Fibroblast of skin of back (primary cell): Measurements from ENCODE around the gene FARSB.
A peak's percentile ranks its signal among the peaks of the same experiment; 100 is the strongest.

Source experiments
- DNase-seq: peaks from one replicate; pipeline ENCODE4 v3.0.0-alpha.2; 2013

The FARSB gene

DNA sequence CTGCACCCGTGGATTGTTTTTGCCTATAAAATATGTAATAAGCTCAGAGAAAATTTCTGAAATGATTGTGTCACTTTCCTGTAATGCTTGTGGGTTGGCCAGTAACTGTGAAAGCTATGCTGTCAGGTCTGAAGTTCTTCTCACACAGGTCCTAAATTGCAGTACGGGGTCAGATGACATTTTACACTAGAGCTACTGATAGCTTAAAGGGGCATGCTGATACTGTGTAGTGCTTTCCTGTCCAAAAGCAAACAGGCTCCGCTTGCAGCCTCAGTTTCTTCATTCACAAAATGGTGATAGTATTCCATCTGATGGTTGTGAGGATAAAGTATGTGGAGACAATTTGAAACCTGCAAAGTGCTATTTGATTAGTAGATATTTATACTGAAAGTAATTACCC is 7.6 kb upstream of the FARSB start:
- no peak for DNase-seq

DNA sequence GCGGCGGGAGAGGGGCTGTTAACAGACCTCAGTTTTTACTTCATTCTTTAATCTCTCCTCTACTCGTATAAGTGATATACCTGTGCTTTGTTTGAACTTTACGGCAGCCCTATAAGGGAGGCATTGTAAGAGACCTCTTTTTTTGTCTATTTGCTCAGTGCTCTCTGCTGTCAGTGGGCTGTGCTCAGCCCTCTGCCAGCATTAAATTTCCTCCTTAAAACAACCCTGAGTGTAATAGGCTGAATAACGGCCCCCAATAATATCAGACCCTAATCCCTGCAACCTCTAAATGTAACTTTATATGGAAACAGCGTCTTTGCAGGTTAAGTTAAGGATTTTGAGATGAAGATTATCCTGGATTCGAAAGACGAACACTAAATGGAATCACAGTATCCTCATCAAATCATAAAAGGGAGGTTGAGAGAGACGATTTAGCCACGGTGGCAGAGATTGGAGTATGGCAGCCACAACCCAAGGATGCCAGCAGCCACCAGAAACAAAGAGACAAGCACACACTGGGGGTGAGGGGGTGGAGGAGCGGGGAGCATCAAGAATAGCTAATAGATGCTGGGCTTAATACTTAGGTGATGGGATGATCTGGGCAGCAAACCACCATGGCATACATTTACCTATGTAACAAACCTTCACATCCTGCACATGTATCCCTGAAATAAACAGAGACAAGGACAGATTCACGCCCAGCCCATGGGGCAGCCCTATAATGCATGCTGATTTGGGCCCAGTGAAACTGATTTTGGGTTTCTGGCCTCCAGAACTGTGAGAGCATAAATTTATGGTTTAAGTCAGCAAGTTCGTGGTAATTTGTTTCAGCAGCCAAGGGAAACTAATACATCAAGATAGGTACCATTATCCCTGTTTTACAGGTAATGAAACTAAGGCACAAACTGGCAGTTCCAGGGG is 894 bp upstream of the FARSB start:
- DNase-seq = no peak

DNA sequence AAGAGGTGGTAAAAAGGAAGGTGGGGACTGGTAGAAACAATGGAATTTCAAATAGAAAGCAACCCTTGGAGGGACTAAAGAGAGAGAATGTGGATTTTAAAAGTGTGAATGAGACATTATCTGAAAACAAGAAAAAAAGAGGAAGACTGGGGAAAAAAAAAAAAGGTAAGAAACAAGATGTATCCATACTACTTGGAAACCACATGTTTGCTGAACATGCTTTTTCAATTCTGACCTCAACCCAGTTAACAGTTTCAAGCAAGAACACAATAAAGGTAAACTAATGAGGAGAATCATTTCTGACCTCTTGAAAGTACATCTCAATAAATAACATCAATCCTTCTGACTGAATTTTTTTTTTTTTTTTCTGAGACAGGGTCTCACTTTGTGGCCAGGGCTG is 2.6 kb downstream of the FARSB start:
- no peak for DNase-seq

DNA sequence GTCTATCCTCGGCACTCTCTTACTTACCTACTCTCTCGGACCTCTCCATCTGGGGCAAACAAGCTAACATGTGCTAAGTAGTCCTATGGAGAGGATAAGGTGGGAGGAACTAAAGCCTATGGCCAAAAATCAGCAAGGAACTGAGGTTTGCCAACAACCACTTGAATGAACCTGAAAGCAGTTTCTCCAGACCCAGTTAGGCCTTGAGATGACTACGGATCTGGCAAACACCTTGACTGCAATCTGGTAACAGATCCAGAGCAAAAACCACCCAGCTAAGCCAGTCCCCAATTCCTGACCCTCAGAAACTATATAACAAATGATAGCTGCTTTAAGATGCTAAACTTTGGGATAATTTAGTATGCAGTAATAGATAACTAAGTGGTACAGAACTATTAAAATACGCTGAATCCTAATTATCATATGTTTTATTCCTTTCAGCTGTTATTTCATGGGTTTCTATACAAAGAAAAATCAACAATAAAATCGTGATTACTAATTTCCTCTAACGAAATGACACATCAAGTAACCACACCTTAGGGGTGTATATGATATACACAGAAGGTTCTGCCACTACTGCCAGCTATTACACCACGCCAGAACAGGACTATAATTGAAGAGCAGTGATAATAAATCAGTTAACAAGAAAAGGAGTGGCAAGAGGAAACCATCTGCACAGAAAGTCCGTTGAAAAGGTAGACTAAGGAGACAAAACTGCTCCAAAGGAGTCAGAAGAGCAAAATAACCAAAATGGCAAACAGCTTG is 3.2 kb downstream of the FARSB start:
- no peak for DNase-seq

DNA sequence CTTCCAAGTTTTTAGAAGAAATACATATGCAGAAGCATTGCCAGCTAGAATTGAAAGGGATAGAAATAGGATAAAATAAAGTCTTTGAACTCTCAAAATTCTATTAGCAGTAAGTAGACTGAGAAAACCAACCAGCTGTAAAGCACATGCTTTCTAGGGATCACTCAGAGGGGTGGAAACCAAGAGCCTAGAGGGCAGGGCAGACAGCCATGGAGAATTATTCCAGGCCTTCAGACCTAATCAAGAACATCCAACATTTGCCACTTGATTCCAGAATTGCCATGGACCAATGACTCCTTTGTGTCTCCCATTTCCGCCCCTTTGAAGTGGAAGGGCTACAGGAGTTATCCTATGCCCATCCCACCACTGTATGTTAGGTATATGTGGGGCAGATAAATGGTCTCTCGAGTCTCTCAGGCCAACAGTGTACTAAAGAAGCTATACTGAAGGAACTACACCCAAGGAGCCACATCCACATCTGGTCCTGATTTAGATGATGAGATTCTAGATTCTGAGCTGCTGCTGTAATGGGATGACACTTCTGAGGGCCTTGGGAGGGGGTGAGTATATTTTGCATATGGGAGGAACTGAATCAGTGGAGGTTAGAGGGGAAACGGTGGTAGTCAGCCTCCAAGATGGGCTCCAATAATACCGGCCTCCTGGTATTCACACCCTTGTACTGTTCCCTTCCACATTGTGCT is 4.0 kb downstream of the FARSB start:
- DNase-seq = peak; percentile 39

DNA sequence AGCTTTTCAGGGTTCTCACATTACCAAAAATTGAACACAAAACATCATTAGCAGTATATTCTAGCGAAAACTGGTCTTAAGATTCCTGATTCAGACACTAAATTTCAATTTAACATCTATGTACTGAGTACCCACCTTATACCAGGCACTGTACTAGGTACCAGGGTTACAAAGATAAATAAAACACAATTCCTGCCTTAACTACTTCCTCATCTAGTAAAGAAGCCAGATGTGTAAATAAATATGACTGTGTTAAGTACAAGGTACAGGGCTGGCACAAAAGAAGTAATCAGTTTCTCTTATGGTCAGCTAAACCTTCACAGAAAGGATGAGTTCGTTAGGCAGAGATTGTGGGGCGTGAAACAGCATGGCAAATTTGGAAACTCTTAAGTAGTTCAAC is 6.1 kb downstream of the FARSB start:
- no peak for DNase-seq

DNA sequence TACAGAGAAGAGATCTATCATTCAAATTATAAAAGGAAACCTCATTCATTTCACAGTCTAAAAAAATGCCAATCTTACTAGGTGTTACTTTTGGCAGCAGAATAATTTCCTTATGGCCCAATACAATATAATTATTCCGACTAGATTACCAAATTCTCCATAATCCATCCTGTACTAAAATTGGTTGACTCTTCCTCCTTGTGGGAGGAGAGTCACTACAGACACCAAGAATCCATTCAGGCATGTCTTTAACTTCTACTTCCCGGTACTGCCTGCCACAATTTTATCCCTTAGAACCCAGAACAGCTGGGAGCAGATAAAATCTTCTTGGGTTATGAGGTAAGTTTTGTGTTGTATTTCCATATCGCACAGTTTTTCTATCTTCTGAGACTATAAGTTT is 9.9 kb downstream of the FARSB start:
- DNase-seq = no peak

DNA sequence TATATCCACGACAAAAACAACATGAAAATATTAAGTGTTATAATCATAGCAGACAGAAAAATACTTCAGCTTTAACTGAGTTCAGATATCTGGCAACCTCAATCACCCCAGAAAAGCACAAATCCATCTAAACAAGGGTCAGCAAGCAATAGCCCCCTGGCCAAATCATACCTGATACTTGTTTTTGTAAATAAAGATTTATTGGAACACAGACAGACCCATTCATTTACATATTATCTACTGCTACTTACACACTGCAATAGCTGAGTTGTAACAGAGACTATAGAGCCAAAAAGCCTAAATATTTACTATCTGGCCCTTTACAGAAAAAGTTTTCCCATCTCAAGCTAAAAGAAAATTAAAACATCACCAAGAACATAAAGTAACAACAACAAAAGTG is 12.8 kb downstream of the FARSB start:
- DNase-seq = no peak

DNA sequence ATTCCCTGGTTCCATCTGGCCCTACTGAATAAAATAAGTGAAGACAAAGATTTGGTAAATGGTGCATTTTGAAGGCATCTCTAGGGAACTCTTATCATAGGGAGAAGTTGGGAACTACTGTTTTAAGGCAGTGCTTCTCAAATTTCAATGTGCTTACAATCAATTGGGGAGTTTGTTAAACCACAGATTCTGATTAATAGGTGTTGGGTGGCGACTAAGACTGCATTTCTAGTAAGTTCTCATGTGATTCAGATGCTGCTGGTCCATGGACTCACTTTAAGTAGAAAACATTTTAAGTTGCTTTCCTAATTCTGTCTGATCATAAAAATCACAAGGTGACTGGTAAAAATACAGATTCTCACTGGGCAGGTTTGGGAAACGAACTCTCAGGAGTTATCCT is 14.6 kb downstream of the FARSB start:
- DNase-seq = no peak

DNA sequence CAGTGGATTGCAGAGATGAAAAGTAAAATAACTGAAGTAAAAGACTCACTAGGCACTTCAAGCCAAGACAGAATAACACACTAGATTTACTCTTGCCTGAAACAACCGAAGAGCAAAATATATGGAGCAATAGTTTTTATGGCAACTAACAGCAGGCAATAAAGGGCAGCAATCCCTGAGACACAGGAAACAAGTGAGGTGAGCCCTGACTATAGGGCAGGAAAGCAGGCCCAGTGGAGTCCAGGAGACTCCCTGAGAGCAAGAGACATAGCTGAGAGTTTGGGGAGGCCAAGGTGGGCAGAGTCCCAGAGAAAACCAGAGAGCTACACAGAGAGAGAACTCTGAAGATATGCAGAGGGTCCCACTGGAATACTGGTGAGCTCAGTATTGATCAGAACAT is 18.8 kb downstream of the FARSB start:
- DNase-seq = no peak

DNA sequence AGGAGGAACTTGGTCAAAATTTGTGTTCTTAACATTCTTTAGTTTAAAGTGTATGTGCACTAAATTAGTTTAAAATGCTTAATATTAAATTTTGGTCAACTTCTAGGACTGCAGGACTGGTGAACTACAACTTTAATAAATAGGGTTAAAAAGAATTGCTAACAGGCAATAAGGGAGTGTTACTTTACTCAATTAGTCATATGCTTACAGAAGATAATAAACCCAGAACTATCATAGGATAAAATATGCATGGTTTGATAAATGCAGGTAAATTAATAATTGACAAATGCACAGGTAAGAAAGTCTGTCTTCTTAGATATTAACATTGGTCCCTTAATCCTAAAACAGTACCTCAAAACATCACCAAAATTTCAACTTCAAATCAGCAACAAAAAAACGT is 20.6 kb downstream of the FARSB start:
- no peak for DNase-seq

DNA sequence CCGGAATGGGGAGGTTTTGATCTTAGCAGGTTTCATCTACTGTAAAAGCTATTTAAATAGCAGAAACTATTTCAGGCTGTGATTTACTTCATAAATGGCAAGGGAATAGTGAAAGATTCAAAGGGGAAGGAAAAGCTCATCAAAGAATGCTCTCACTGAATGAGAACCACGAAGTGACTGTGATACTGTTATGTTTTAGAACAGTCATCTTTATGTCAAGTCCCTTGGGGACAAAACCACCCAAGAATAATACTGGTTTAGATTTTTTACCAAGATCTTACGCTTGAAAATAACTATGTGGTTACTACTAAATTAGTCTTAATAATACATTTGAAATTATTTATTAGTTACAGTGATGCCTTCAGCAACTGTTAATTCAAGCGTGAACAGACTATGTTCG is 28.1 kb downstream of the FARSB start:
- peak; percentile 92 for DNase-seq

DNA sequence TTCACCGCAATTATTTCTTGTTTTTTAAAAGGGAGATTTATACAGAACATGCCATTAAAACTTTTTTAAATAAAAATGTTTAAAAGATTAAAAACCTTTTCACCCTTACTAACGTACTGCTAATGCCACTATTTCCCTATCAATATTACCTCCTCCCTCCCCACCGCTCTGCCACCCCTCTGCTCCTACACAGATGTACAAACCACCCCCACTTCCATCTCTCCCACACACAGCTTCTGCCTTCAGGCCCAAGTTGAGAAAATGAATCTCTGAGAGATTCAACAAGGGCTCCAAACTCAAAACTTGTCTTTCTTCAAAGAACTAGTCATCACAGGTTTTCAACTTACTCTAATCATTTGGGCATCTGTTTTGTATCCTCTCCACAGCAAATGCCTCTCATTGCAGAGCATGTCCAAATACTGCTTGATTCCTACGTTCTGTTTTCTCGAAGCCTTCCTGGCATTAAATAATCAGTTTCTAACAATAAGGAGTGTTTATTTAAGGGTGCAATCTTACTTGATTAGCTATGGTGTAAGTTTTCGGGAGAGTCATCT is 32.1 kb downstream of the FARSB start:
- no peak for DNase-seq

DNA sequence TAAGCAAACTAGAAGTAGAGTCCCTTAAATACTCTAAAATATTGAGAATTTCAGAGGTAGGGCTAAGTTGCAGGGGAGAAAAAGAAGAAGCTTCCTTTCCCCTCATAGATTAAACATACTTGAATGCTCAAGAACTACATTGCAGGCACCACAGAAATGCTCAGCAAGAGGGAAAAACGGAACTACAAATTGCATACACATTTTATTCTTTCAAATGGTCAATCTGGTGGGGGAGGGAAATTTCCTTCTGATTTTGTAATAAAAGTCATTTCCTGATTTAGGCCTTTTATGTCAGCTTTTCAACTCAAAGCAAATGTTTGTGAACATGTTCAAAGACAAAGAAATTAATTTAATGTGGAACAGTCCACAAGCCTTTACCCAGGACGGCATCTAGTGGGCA is 33.0 kb downstream of the FARSB start:
- DNase-seq = no peak

DNA sequence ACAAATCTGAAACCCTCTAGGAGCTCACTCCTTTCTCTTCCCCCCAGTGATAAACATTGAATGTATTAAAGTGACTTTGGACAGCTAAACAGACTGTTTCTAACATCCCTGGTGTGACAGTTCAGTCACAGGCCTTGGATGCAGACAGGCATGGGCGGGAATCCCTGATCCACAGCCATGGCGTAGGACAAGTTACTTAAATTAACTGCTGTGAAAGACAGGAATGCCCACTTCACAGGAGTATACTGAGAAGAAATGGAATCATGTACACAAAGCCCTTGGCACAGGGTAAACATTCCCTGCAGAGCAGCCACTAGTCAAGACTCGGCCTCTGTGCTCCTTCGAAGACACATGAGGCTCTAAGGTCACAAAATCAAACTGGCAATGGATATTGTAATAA is 34.0 kb downstream of the FARSB start:
- no peak for DNase-seq

DNA sequence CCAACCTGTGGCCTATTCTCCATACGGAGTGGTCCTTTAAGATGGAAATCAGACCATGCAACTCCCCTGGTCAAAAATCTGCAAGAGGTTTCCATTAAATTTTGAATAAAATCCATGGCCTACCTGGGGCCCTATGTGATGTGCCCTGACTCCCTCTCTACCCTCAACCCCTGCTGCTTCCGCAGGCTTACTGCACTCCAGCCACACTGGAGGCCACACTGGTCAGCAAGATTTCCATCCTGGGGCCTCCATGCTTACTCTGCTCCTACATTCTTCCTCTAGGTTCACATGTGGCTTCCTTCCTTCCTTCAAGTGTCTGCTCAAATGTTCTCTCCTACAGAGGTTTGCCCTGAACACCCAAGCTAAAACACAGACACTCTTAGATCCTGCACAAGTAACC is 40.6 kb downstream of the FARSB start:
- DNase-seq = no peak

DNA sequence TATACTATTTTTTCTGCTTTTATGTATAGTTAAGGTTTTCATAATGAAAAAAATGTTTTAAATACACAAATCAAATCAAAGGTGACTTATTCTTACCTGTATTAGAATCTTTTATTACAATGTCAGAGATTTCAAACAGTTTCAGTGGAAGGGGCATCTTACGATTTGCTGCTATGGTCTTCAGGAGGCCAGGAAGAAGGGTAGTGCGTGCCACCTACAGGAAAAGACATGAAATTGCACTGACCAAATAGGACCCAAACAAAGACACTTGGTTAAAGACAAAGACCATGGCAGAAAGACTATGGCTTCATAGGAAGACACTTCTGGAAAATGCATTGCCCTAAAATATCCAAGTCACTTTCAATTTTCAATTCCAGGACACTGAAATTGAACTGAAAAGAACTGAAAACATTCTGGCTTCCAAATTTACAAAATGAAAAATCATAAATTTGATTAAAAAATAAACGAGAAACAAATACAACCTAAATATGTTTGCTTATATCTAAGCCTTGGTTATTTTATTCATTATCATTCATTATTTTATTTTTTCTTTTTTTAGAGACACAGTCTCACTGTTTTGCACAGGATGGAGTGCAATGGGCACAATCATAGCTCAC is 42.1 kb downstream of the FARSB start:
- peak; percentile 49 for DNase-seq

DNA sequence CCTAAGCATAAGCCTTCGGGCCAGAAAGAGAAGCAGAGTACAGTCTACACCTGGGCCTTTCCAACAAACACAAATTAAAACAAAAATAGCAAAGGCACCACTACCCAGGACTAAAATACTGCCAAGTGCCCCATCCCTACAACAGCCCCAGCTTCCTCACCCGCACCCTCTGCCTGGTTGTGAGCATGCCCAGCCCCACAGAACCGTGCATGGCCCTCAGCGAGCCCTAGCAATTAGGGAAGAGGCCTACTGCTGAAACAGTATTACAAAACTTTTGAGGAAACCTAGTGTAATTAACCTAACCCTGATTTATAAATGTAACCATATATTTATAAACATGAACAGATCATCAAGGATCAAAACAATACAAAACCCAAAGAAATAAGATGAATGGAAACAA is 44.2 kb downstream of the FARSB start:
- no peak for DNase-seq

DNA sequence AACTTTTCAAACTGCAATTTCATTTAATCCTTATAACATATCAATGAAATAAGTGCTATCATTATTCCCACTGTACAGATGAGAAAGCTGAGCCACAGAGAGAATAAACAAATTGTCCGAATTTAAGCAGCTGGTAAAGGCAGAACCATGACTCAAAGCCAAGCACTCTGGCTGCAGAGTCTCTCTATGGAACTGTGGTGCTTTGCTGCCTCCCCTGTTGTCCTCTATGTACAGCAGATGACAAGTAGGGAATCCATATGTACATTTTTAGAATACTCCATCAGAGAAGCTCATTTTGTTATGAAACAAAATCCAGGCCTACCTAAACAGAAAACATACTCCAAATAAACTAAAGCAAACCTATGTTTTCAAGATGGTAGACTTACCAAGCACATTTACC is 45.1 kb downstream of the FARSB start:
- DNase-seq = no peak

DNA sequence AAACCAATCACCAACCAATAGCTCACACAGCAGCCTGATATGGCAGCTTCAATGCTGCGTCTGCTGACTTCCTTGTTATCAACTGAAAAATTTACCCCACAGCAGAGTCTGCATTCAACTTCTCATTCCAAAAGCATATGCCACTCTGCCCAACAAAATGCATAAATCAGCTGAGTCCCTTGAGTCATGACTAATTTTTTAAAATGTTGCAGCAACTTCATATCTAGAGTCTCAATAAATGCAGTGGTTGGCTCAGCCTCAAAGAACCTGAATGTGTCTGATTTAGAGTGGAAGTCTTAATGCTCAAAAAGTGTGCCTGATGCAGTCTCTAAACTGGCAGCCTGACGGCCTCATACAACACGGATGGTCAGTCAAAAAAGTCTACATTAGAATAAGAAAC is 46.5 kb downstream of the FARSB start:
- DNase-seq = peak; percentile 43

DNA sequence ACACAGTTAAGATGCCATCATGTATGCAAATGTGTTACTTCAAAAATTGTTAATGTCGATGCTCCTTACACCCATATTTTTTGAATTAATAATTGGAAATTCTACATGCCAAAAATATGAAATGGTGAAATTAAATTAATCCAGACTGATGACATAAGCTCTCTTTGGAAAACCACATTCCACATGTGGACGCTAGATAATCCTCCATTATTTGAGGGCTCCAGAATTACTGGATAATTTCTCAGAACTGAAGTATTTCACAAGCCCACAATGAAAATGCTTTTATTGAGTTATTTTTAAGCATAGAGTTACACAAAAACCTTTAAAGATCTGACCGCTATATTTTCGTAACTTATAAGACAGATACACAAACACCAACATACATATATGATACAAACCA is 47.8 kb downstream of the FARSB start:
- DNase-seq = no peak

DNA sequence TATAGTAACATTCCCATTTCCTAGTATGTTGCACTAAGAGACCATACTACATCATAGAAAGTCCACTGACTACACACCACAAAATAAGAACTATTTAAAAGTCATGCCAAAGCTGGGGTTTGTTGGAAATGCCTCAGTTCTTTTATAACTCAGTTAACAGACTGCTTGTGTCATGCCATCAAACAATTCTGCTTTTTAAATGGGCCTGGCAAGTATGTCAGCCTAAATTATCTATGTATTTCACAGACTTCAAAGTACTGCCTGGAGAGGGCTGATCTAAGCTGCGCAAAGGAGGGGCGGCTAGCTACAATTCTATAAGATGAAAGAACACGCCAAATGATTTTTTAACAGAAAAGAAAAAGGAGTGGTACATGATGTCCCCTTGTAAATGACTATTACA is 49.6 kb downstream of the FARSB start:
- no peak for DNase-seq
